GM18519 (cell line): ENCODE measurements around the gene VPS50.
"Not testable (repeated sequence)": the region's sequence is repeated elsewhere in the genome, so short reads cannot be mapped to it uniquely, and the experiment has no call there.

Experiments used
- ATAC-seq: cut with Tn5 transposase; IDR thresholded peaks from one replicate; pipeline ENCODE4 v1.9.1; 2021; ENCODE audit warnings: mild to moderate bottlenecking, moderate library complexity; ENCODE audit not compliant: unreplicated experiment, low FRiP score

The VPS50 gene

GRCh38 chr7:93327006-93327633 is 95.0 kb downstream of the VPS50 start:
- no peak for ATAC-seq

DNA sequence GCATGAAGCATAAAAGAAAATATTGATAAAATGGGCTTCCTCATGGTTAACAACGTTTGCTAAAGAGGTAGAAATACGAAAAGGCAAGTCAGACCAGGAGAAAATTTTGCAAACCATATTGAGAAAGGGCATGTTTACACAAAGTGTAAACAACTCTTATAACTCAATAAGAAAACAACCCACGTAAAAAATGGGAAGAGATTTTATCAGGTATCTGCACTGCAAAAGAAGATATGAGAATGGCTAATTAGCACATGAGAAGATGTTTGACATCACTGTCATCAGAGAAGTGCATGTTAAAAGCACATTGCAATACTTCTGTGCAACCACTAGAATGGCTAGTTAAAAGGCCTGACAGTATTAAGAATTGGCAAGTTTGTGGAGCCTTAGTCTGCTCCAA is 99.5 kb downstream of the VPS50 start:
- no peak for ATAC-seq

- ATAC-seq, result no peak
Measured at GRCh38 chr7:93332172-93332571, 100.0 kb downstream of the VPS50 start.

DNA sequence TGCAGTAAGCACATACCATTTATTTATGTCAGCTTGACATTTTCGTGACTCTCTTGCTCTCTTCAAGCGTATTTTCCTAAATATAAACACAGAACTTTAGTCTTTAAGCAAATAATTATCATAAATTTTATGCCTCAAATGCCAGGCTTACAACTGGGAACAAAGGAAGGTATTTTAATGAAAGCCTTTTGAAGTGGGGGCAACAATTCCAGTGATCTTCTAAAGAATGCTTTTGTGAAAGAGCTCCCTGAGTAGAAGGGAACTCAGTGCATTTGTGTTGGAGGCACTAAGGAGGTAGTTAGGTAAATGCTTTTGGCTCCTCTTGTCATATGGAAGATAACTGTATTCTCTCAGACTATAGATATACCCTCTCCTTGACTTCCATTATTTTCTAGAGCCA is 104.9 kb downstream of the VPS50 start:
- no peak for ATAC-seq

GRCh38 chr7:93342178-93342577 is 110.0 kb downstream of the VPS50 start:
- not testable (repeated sequence) for ATAC-seq

DNA sequence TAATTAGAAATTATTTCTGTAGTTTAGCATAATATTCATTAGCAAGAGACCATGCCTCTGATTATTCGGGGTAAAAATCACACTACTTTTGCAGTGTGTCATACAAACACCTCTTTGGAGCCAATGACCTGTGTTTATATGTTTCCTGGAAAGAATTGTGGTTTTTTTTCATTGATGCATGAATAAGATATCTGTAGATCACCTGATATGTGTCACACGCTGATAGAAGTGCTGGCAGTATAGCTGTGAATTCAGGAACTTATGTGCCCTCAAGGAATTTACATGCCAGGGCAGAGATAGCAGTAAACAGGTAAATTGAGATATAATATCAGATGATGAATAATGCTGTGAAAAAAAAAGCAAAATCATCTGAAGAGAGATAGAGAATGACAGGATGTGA is 118.2 kb downstream of the VPS50 start:
- ATAC-seq, result no peak

GRCh38 chr7:93352881-93353280 is 120.7 kb downstream of the VPS50 start:
- no peak for ATAC-seq

DNA sequence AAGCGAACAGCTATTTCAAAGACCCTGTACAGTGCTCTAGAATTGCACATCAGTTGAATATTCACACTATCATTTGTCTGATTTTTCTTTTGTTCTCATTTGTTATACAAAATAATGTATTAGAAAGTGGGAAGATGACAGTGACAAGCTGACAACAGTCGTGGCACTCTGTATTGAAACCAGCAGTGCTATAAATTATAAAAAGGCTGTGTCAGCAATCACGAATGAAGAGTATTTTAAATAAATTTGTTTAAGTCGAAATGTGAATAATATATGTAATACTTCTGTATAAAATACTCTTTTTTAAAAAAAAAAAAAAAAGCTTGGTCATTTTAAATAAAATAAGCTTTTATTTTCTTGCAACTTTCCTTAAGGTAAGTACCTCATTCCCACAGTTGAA is 122.6 kb downstream of the VPS50 start:
- ATAC-seq, result no peak

- ATAC-seq, result no peak
Measured at GRCh38 chr7:93359520-93360198, 127.5 kb downstream of the VPS50 start.

GRCh38 chr7:93361853-93362252 is 129.7 kb downstream of the VPS50 start:
- no peak for ATAC-seq

DNA sequence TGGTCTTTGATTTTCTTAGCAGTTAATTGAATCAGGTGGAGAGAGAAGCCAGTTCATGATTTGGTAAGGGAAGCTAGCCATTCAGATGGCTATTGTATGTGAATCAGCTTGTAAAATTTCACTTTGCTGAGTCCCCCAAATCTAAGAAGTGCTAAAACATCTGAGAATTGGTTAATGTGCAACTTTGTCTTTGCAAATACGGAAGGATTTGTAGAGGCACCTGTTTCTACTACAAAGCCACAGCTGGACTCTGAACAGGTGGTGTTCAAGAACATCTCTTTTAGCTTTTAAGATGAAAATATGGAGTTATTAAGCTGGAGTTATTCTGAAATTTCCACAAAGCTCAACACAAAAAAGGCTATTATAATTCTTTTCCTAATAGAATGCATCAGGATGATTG is 132.6 kb downstream of the VPS50 start:
- no peak for ATAC-seq

- no peak for ATAC-seq
Measured at GRCh38 chr7:93365341-93365740, 133.2 kb downstream of the VPS50 start.

DNA sequence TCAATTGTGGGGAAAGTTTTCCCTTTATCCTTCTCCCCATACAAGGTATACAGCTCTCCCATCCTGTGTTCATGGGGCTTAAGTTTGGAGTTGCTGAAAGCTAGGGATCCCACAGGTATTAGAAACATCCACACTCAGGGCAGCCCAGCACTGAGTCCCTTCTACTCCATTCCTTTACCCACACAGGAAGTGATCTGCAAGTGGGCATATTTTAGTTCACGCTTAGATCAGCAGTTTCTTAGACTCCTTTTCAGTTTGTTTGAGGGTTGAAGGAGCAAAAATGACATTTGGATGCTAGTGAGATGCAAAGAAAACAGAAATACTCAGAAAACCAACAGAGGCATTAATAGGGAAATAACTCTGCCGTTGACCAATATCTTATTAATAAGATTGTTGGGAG is 134.7 kb downstream of the VPS50 start:
- no peak for ATAC-seq

- no peak for ATAC-seq
Measured at GRCh38 chr7:93367254-93367653, 135.1 kb downstream of the VPS50 start.

GRCh38 chr7:93370937-93371336 is 138.8 kb downstream of the VPS50 start:
- ATAC-seq, result not testable (repeated sequence)

DNA sequence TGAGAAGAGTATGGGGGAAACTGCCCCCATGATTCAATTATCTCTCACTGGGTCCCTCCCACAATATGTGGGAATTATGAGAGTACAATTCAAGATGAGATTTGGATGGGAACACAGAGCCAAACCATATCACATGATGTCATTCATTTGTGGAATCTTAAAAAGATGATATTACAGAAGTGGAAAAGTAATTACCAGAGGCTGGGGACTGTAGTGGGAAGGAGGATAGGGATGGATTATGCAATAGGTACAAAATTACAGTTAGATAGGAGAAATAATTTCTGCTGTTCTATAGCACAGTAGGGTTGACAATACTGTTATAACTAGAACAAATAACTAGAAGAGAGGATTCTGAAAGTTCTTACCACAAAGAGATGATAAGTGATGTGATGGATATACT is 141.4 kb downstream of the VPS50 start:
- ATAC-seq, result no peak

DNA sequence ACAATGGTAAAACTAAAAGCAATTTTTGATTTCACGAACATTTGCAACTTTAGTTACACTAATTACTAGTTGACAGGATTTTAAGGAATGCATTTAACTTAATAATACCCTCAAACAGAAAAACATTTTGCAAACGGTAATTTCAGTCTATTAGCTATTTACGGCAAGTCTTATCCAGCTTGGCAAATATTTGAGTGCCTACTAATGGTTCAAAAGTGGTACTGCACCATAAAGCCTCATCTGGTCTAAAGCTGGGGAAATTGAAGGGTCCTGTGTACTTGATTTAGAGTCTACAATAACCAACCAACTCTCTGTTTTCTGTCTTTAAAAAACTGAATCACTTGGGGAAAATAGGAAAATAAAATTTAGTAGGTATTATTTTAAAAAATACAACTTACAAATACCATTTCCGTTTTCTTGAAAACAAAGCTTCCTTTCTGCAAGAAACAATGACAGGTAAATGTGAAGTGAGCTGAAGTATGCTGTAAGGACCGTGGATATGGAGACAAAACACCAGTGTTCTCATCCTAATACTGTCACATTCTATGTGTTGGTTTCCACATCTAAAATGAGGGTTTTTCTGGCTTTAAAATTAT is 142.3 kb downstream of the VPS50 start:
- no peak for ATAC-seq

DNA sequence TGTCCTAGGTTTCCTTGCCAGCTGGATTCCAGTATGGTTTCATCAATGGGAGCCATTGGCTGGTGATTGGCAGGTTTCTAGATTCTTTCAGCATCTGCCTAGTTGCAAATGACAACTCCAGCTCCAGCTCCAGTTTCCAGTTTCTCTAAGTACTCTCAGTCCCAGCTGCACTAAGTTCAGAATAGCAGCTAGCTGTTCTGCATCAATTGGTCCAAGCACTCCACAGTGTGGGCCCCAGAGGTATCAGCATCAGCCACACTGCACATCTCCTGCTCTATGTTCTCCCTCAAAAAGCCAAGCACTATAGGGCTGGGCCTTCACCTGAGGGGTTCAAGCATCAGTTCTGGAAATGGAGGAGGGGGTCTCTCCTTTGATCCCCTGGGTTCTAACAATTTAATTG is 143.4 kb downstream of the VPS50 start:
- no peak for ATAC-seq

GRCh38 chr7:93378131-93378760 is 146.1 kb downstream of the VPS50 start:
- ATAC-seq, result peak; percentile 41

DNA sequence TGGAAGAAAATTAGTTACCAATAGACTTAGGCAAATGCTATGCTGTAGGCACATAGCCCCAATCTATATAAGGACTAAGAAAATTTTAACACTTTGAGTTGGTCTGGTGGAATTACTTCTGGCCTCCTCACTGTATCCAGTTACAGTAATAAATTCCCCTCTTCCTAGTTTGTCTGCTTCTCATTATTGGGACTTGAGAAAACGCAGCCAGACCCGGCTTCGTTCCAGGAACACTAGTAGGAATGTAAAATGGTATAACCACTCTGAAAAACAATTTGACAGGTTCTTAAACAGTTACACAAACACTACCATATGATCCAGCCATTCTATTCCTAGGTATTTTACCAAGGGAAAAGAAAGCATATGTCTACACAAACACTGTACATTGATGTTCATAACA is 150.2 kb downstream of the VPS50 start:
- ATAC-seq, result no peak

- ATAC-seq, result no peak
Measured at GRCh38 chr7:93390660-93391059, 158.5 kb downstream of the VPS50 start.

- ATAC-seq, result no peak
Measured at GRCh38 chr7:93392984-93393383, 160.8 kb downstream of the VPS50 start.
